GM23248 (cell line): ENCODE measurements around the gene PTPRN2.

Source experiments
- EZH2 ChIP-seq: fragments of 200-600 bp; sonication (generic); IDR thresholded peaks from 2 replicates; pipeline ENCODE4 v1.6.1; 2018; ENCODE audit warnings: antibody characterized with exemption, mild to moderate bottlenecking; ENCODE audit not compliant: insufficient read depth, poor library complexity, severe bottlenecking
- EZH2phosphoT487 ChIP-seq: fragments of 200-600 bp; sonication (generic); IDR thresholded peaks from 2 replicates; pipeline ENCODE4 v1.6.1; 2018; ENCODE audit warnings: antibody characterized with exemption, moderate library complexity, mild to moderate bottlenecking, low read depth; ENCODE audit not compliant: insufficient read depth

DNA sequence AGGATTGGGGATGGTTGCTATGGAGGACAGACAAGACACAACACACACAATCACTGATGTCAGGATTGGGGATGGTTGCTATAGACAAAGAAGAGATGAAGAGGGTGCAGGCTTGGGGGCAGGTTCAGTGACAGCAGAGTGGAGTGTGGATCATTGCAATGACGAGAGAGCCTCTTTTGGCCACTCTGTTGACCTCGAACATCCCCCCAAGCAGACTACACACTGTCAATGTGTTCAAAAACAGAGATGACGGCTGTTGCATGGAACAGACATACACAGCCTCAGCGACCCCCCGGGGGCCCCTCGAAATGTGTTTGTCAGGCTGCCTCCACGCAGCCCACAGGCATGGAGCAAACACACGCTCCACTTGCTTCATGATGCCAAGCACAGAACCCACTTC, 133.0 kb downstream of the PTPRN2 start:
- TF ChIP-seq EZH2 = no peak
- no peak for TF ChIP-seq EZH2phosphoT487
